Astrocyte (in vitro differentiated cells and primary cell): ENCODE measurements around the gene NOS1AP. TPM values are rescaled to one million over a fixed set of nuclear protein-coding genes. Genes with fewer than 3 reads are reported as not detected.

ENCODE experiments used
- DNase-seq: peaks from one replicate; pipeline ENCODE4 v3.0.0-alpha.2; 2010; ENCODE audit warnings: low read depth
- FAIRE-seq: peaks from 2 replicates; lab custom pipeline; 2011; peaks lifted over from hg19 to GRCh38; lab: Jason Lieb, UNC
- H2AFZ ChIP-seq: 2 replicates; pipeline ENCODE4 v1.6.0; 2012; ENCODE audit warnings: low read depth, low read length, inconsistent platforms
- H3K27ac ChIP-seq: 2 replicates; pipeline ENCODE4 v1.5.1; 2011; ENCODE audit warnings: low read depth, low read length, inconsistent platforms
- H3K27me3 ChIP-seq: 2 replicates; pipeline ENCODE4 v1.6.0; 2011; ENCODE audit warnings: low read length, inconsistent platforms; ENCODE audit not compliant: insufficient read depth
- H3K36me3 ChIP-seq: 2 replicates; pipeline ENCODE4 v1.5.1; 2011; ENCODE audit warnings: low read length, inconsistent platforms; ENCODE audit not compliant: insufficient read depth
- H3K4me1 ChIP-seq: 2 replicates; pipeline ENCODE4 v1.5.1; 2011; ENCODE audit warnings: low read length, inconsistent platforms; ENCODE audit not compliant: insufficient read depth
- H3K4me2 ChIP-seq: 2 replicates; pipeline ENCODE4 v1.6.0; 2012; ENCODE audit warnings: low read length, inconsistent platforms
- H3K4me3 ChIP-seq: 2 replicates; pipeline ENCODE4 v1.5.1; 2011; ENCODE audit warnings: low read depth, mild to moderate bottlenecking, low read length, inconsistent platforms; ENCODE audit not compliant: insufficient read depth
- H3K79me2 ChIP-seq: 2 replicates; pipeline ENCODE4 v1.6.0; 2012; ENCODE audit warnings: mild to moderate bottlenecking, low read length, inconsistent platforms; ENCODE audit not compliant: insufficient read depth
- H3K9ac ChIP-seq: 2 replicates; pipeline ENCODE4 v1.6.0; 2012; ENCODE audit warnings: mild to moderate bottlenecking, low read length, inconsistent platforms
- H3K9me3 ChIP-seq: 2 replicates; pipeline ENCODE4 v1.5.1; 2012; ENCODE audit warnings: low read depth, mild to moderate bottlenecking, low read length, inconsistent platforms; ENCODE audit not compliant: insufficient read depth
- H4K20me1 ChIP-seq: 2 replicates; pipeline ENCODE4 v1.6.0; 2012; ENCODE audit warnings: low read length, inconsistent platforms; ENCODE audit not compliant: insufficient read depth
- H3K27ac Mint-ChIP-seq: one replicate; pipeline ENCODE4 v1.8.0; 2021; ENCODE audit warnings: mild to moderate bottlenecking, mixed read lengths; ENCODE audit not compliant: unreplicated experiment
- H3K27me3 Mint-ChIP-seq: one replicate; pipeline ENCODE4 v1.8.0; 2021; ENCODE audit warnings: low read depth, mixed read lengths; ENCODE audit not compliant: unreplicated experiment
- H3K36me3 Mint-ChIP-seq: one replicate; pipeline ENCODE4 v1.8.0; 2021; ENCODE audit warnings: low read depth, mixed read lengths; ENCODE audit not compliant: unreplicated experiment
- H3K4me1 Mint-ChIP-seq: one replicate; pipeline ENCODE4 v1.8.0; 2021; ENCODE audit warnings: low read depth, mixed read lengths; ENCODE audit not compliant: unreplicated experiment
- H3K4me3 Mint-ChIP-seq: one replicate; pipeline ENCODE4 v1.8.0; 2021; ENCODE audit warnings: mild to moderate bottlenecking, moderate library complexity, mixed read lengths; ENCODE audit not compliant: unreplicated experiment
- H3K9me3 Mint-ChIP-seq: one replicate; pipeline ENCODE4 v1.8.0; 2021; ENCODE audit warnings: mild to moderate bottlenecking, mixed read lengths; ENCODE audit not compliant: unreplicated experiment
- EZH2 ChIP-seq: IDR thresholded peaks from 2 replicates; pipeline ENCODE4 v1.6.1; 2012; ENCODE audit warnings: mild to moderate bottlenecking, low read length, inconsistent platforms; ENCODE audit not compliant: insufficient read depth
- total RNA-seq: library from RNA; stranded (reverse); gene quantifications from 2 replicates; pipeline ENCODE4 v1.2.1, GENCODE V29; 2021
- TF ChIP-seq, protein P1 (sequence below): IDR thresholded peaks from 2 replicates; pipeline ENCODE4 v1.5.1; 2011; ENCODE audit warnings: low read depth, mild to moderate bottlenecking, inconsistent platforms, low read length, moderate library complexity; ENCODE audit not compliant: insufficient read depth

Gene NOS1AP
- total RNA-seq, 1 donor from 2014 or later, result 1.2 TPM

DNA sequence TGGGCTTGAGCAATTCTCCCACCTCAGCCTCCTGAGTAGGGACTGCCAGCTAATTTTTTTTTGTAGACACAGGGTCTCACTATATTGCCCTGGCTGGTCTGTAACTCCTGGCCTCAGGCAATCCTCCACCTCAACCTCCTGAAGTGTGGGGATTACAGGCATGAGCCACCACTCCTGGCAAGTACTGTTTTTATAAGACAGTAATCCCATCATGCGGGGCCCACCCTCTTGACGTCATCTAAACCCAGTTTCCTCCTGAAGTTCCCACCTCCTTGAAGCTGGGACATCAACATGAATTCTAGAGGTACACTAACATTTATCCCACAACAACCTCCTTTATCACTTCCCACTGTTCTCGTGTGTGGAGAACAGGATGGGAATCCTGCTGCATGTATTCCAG lies 202.5 kb downstream of the NOS1AP start:
- TF ChIP-seq, protein P1, sequence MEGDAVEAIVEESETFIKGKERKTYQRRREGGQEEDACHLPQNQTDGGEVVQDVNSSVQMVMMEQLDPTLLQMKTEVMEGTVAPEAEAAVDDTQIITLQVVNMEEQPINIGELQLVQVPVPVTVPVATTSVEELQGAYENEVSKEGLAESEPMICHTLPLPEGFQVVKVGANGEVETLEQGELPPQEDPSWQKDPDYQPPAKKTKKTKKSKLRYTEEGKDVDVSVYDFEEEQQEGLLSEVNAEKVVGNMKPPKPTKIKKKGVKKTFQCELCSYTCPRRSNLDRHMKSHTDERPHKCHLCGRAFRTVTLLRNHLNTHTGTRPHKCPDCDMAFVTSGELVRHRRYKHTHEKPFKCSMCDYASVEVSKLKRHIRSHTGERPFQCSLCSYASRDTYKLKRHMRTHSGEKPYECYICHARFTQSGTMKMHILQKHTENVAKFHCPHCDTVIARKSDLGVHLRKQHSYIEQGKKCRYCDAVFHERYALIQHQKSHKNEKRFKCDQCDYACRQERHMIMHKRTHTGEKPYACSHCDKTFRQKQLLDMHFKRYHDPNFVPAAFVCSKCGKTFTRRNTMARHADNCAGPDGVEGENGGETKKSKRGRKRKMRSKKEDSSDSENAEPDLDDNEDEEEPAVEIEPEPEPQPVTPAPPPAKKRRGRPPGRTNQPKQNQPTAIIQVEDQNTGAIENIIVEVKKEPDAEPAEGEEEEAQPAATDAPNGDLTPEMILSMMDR, result no peak
- no peak for TF ChIP-seq EZH2
- Histone ChIP-seq H2AFZ (no peak overlapping the region), H3K4me3 (no peak overlapping the region), H3K36me3 (no peaks in the 10 kb centered on the region), H3K9me3 (no peaks in the 10 kb centered on the region), H3K9ac (no peak overlapping the region), H3K79me2 (no peaks in the 10 kb centered on the region), H4K20me1 (no peaks in the 10 kb centered on the region), H3K27ac (no peak overlapping the region), H3K4me1 (no peaks in the 10 kb centered on the region), H3K27me3 (no peaks in the 10 kb centered on the region), H3K4me2 (no peak overlapping the region)
- H3K36me3 Mint-ChIP-seq, result no peaks in the 10 kb centered on the region
- no peak overlapping the region for H3K27ac Mint-ChIP-seq
- FAIRE-seq (no peak), DNase-seq (no peak)
- H3K27me3 Mint-ChIP-seq, result no peaks in the 10 kb centered on the region
- no peak overlapping the region for H3K4me3 Mint-ChIP-seq
- H3K9me3 Mint-ChIP-seq, result no peaks in the 10 kb centered on the region
- H3K4me1 Mint-ChIP-seq, result no peaks in the 10 kb centered on the region

DNA sequence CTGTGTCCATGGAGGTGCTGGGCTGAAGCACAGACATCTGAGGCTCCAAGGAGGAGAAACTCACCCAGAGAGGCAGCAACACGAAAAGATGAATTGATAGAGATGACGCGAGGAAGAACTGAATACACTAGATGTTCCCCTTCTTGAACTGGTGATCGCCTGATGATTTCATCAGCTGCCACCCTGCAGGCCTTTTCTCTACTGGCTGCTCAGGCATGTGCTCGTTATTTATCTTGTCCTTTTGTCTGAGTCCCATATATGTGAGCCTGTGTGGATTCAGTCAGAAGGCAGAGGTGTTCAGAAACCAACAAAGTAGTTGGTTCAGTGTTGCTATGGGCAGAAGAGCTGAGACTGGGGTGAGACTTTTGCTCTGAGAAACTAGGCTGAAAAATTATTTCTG lies 202.9 kb downstream of the NOS1AP start:
- Histone ChIP-seq H3K27me3 (no peaks in the 10 kb centered on the region), H3K36me3 (no peaks in the 10 kb centered on the region), H3K4me1 (no peaks in the 10 kb centered on the region), H3K79me2 (no peaks in the 10 kb centered on the region), H3K27ac (no peak overlapping the region), H3K9me3 (no peaks in the 10 kb centered on the region), H3K4me2 (no peak overlapping the region), H3K4me3 (no peak overlapping the region), H4K20me1 (no peaks in the 10 kb centered on the region), H3K9ac (no peak overlapping the region), H2AFZ (no peak overlapping the region)
- Mint-ChIP-seq H3K36me3 (no peaks in the 10 kb centered on the region), H3K27ac (no peak overlapping the region), H3K4me1 (no peaks in the 10 kb centered on the region), H3K9me3 (no peaks in the 10 kb centered on the region), H3K27me3 (no peaks in the 10 kb centered on the region), H3K4me3 (no peak overlapping the region)
- TF ChIP-seq, protein P1, result no peak
- TF ChIP-seq EZH2, result no peak
- FAIRE-seq (no peak), DNase-seq (no peak)

DNA sequence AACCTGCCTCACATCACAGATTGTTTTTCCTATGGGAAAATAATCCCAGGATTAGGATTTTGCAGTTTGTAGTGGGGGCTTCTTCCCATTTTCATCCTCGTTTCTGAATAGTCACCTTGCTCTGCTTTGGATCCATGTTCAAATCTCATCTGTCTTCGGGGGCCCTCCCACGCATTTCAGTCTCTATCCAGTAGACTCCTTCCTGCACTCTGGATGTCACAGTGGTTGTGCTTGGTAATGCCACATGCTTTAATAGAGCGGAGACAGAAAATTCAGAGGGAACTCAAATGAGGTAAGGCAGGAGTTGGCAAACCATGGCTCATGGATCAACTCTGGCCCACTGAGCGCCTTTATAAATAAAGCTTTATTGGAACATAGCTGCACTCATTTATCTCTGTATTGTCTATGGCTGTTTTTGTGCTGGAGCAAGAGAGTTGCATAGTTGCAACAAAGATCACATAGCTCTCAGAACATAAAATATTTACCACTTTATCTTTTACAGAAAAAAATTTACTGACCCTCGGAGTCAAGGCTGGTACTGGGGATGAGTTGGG lies 206.2 kb downstream of the NOS1AP start:
- H3K4me3 ChIP-seq, result no peak overlapping the region
- no peak for DNase-seq
- no peak overlapping the region for H3K9ac ChIP-seq
- no peak overlapping the region for H3K27ac Mint-ChIP-seq
- H3K27me3 ChIP-seq, result no peaks in the 10 kb centered on the region
- no peaks in the 10 kb centered on the region for H3K36me3 ChIP-seq
- H3K36me3 Mint-ChIP-seq, result no peaks in the 10 kb centered on the region
- FAIRE-seq, result no peak
- H4K20me1 ChIP-seq, result no peaks in the 10 kb centered on the region
- H3K4me1 Mint-ChIP-seq, result no peaks in the 10 kb centered on the region
- H3K4me1 ChIP-seq, result no peaks in the 10 kb centered on the region
- no peak overlapping the region for H3K4me2 ChIP-seq
- no peaks in the 10 kb centered on the region for H3K27me3 Mint-ChIP-seq
- H3K27ac ChIP-seq, result no peak overlapping the region
- H3K4me3 Mint-ChIP-seq, result no peak overlapping the region
- no peak for TF ChIP-seq EZH2
- TF ChIP-seq, protein P1, result no peak
- no peak overlapping the region for H2AFZ ChIP-seq
- H3K79me2 ChIP-seq, result no peaks in the 10 kb centered on the region
- H3K9me3 ChIP-seq, result no peaks in the 10 kb centered on the region
- no peaks in the 10 kb centered on the region for H3K9me3 Mint-ChIP-seq
